Measurements from ENCODE around the gene GPR75. TPM values are rescaled to one million over a fixed set of nuclear protein-coding genes. Genes with fewer than 3 reads are reported as not detected.
"Not testable (repeated sequence)": the region's sequence is repeated elsewhere in the genome, so short reads cannot be mapped to it uniquely, and the experiment has no call there.

GPR75 gene
- total RNA-seq, 1 donor from 2014 or later, result 2.5 TPM

DNA sequence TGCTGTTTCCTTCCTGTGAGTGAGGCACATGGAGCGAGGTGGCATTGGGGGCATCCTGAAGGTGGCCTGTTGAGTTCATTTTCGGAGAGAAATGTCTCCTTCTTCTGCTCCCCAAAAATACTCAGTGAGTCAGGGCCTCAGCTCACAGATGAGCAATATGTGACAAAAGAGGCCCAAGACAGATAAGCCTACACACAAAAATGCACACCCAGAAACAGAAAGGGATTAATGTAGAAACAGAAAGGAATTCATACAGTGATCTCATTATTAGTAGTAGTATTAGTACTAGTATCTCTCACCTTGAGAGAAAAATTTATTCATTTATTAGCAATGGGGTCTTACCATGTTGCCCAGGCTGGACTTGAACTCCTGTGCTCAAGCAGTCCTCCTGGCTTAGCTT lies 5.1 kb downstream of the GPR75 start:
- DNase-seq (ENCODE audit: low spot score), result no peak

DNA sequence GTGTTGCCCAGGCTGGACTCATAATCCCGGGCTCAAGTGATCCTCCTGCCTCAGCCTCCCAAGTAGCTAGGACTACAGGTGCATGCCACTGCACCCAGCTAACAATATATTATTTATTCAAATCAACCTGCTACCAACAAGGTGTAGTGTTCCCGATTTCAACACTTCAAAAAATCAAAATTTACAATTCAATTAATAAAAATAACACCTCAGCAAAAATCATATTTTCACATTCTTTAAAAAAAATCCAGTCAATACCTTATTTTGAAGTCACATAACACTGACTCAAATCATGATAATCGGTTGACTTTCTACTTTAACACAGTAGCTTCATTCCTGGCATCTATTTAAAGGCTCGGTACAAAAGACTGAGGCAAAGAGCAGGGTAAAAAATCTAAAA lies 7.2 kb downstream of the GPR75 start:
- no peak for DNase-seq (ENCODE audit: low spot score)

DNA sequence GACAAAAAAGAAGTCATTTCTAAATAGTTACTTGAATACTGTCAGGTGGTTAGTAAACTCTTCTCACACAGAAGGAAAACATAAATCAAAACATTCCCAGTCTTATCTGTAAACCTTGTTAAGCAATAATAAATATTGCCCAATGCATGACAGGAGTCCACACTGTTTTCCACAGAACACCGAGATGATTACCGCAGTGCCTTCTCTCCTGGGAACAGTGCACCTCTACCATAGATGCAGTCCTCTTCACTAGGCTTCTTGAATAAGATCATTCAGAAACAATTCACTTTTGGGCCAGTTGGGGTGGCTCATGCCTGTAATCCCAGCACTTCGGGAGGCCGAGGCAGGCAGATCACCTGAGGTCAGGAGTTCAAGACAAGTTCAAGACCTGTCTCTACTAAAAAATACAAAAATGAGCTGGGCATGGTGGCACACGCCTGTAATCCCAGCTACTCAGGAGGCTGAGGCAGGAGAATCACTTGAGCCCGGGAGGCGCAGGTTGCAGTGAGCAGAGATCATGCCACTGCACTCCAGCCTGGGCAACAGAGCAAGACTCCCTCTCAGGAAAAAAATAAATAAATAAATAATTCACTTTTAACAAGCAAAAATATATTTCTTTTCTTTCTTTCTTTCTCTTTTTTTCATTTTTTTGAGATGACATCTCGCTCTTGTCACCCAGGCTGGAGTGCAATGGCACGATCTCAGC lies 8.6 kb downstream of the GPR75 start:
- not testable (repeated sequence) for DNase-seq (ENCODE audit: low spot score)

GRCh38 chr2:53848062-53848461 lies 11.7 kb downstream of the GPR75 start:
- DNase-seq (ENCODE audit: low spot score), result no peak

GRCh38 chr2:53843595-53843994 lies 16.2 kb downstream of the GPR75 start:
- no peak for DNase-seq (ENCODE audit: low spot score)

GRCh38 chr2:53842891-53843290 lies 16.9 kb downstream of the GPR75 start:
- no peak for DNase-seq (ENCODE audit: low spot score)

GRCh38 chr2:53841651-53842050 lies 18.1 kb downstream of the GPR75 start:
- DNase-seq (ENCODE audit: low spot score), result not testable (repeated sequence)

DNA sequence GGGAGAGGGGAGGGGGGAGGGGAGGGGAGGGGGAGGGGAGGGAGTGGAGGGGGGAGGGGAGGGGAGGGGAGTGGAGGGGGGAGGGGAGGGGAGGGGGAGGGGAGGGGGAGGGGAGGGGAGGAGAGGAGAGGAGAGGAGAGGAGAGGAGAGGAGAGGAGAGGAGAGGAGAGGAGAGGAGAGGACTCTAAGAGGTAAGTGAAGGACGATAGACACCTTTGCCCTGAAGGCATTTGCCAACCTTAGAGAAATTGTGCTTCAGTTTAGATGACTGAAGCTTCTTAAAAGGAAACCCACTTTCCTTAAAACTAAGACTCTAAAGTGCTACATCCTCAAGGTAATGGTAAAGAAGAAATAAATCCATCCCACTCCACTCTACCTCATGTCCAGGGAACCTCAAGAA lies 19.2 kb downstream of the GPR75 start:
- no peak for DNase-seq (ENCODE audit: low spot score)

DNA sequence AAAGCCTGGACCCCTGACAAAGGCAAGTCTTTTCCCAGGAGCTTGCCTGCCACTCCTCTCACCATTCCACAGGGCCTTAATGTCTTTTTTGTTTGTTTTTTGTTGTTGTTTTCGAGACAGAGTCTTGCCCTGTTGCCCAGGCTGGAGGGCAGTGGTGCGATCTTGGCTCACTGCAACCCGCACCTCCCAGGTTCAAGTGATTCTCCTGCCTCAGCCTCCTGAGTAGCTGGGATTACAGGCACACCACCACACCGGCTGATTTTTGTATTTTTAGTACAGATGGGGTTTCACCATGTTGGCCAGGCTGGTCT lies 29.8 kb downstream of the GPR75 start:
- not testable (repeated sequence) for DNase-seq (ENCODE audit: low spot score)

GRCh38 chr2:53829273-53829979 lies 30.3 kb downstream of the GPR75 start:
- DNase-seq (ENCODE audit: low spot score), result no peak

GRCh38 chr2:53828331-53828730 lies 31.4 kb downstream of the GPR75 start:
- no peak for DNase-seq (ENCODE audit: low spot score)

GRCh38 chr2:53827398-53828175 lies 32.2 kb downstream of the GPR75 start:
- DNase-seq (ENCODE audit: low spot score), result no peak

GRCh38 chr2:53826587-53827397 lies 33.0 kb downstream of the GPR75 start:
- no peak for DNase-seq (ENCODE audit: low spot score)

GRCh38 chr2:53826030-53826410 lies 33.7 kb downstream of the GPR75 start:
- DNase-seq (ENCODE audit: low spot score), result no peak

- DNase-seq (ENCODE audit: low spot score), result not testable (repeated sequence)
Measured at GRCh38 chr2:53823639-53824038, 36.1 kb downstream of the GPR75 start.

- no peak for DNase-seq (ENCODE audit: low spot score)
Measured at GRCh38 chr2:53821810-53822209, 38.0 kb downstream of the GPR75 start.

GRCh38 chr2:53820711-53821110 lies 39.1 kb downstream of the GPR75 start:
- DNase-seq (ENCODE audit: low spot score), result no peak

DNA sequence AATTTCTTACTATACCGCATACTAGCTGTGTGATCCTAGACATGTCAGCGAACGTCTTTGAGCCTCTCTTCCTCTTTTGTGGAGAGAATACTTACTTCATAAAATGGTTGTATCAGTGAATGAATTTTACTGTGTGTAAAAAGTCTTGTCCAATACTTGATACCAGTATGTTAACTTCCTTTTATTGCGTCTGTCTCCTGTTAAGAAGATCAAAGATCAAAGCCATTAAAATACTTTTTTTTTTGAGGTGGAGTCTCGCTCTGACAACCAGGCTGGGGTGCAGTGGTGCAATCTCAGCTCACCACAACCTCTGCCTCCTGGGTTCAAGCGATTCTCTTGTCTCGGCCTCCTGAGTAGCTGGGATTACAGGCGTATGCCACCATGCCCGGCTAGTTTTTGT lies 39.7 kb downstream of the GPR75 start:
- DNase-seq (ENCODE audit: low spot score), result no peak

- no peak for DNase-seq (ENCODE audit: low spot score)
Measured at GRCh38 chr2:53819634-53820033, 40.1 kb downstream of the GPR75 start.

DNA sequence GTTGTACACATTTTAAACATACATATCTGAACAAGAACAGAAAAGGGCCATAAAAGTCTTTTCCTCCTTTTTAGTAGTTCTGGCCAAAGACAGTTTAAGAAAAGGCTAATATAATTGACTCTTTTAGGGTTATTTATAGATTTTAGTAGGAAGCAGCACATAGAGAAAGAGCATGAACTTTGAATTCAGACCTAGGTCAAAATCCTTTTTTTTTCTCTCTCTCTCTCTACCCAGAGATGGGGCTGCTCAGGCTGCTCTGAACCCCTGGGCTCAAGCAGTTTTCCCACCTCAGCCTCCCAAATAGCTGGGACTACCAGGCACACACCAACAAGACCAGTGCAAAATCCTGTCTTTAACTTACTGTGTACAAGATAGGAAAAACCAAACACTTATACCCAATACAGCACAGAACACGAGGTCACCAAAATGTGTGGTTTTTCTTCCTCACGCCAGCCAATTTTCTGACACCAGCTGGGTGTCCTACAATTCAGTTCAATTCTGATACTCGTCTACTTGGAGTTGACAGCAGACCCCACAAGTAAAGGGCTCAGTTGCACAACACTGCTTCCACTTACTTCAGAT lies 40.8 kb downstream of the GPR75 start:
- DNase-seq (ENCODE audit: low spot score), result no peak

DNA sequence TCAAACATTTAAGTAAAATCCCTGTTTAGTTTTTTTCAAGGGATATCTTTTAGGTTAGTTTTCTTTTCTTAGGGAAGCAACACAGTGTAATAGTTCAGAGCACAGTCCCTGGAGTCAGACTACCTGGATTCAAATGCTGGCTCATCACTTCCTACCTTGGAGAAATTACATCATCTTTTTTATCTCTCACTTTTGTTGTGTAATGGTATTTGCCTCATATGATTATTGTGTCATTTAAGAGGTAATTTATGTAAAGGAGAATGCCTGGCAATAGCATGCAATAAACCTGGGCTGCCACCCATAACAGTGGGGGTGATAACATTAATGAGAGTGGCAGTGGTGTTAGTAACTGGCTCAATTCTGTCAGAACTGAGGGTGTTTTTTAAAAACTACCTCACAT lies 46.6 kb downstream of the GPR75 start:
- no peak for DNase-seq (ENCODE audit: low spot score)
